Loucy (cell line): ENCODE measurements around the gene PRPF38A.

Experiments used
- H2AFZ ChIP-seq: fragments of 200-600 bp; sonication (generic); 2 replicates; pipeline ENCODE4 v1.6.0; 2016; ENCODE audit warnings: antibody characterized with exemption, mild to moderate bottlenecking, low read length, moderate library complexity
- H3F3A ChIP-seq: fragments of 200-600 bp; 2 replicates; pipeline ENCODE4 v1.6.0; 2016; ENCODE audit warnings: antibody characterized with exemption, low read depth, mild to moderate bottlenecking
- H3K27me3 ChIP-seq: fragments of 200-600 bp; sonication (generic); 2 replicates; pipeline ENCODE4 v1.6.1; 2014; ENCODE audit warnings: low read length, mild to moderate bottlenecking; ENCODE audit not compliant: insufficient read depth, poor library complexity, severe bottlenecking
- H3K36me3 ChIP-seq: fragments of 200-600 bp; sonication (generic); 2 replicates; pipeline ENCODE4 v1.6.1; 2016; ENCODE audit warnings: low read length; ENCODE audit not compliant: insufficient read depth
- H3K4me1 ChIP-seq: fragments of 200-600 bp; sonication (generic); 2 replicates; pipeline ENCODE4 v1.5.1; 2014; ENCODE audit warnings: low read length, mild to moderate bottlenecking; ENCODE audit not compliant: insufficient read depth, poor library complexity, severe bottlenecking
- H3K4me2 ChIP-seq: fragments of 200-600 bp; sonication (generic); 2 replicates; pipeline ENCODE4 v1.6.0; 2014; ENCODE audit warnings: antibody characterized with exemption, low read length, low read depth, mild to moderate bottlenecking; ENCODE audit not compliant: poor library complexity, severe bottlenecking
- H3K4me3 ChIP-seq: fragments of 200-600 bp; sonication (generic); 2 replicates; pipeline ENCODE4 v1.5.1; 2014; ENCODE audit warnings: low read length, mild to moderate bottlenecking, mixed read lengths; ENCODE audit not compliant: poor library complexity, severe bottlenecking
- H3K79me2 ChIP-seq: fragments of 200-600 bp; sonication (generic); 2 replicates; pipeline ENCODE4 v1.6.1; 2014; ENCODE audit warnings: low read length; ENCODE audit not compliant: insufficient read depth
- H3K9ac ChIP-seq: fragments of 200-600 bp; sonication (generic); 2 replicates; pipeline ENCODE4 v1.6.0; 2014; ENCODE audit warnings: mild to moderate bottlenecking, low read depth, low read length, moderate library complexity; ENCODE audit not compliant: poor library complexity, severe bottlenecking
- H3K9me2 ChIP-seq: fragments of 200-600 bp; sonication (generic); replicated peaks from 2 replicates; pipeline ENCODE4 v1.6.1; 2016; ENCODE audit warnings: low read depth, low read length, mixed read lengths
- H3K9me3 ChIP-seq: fragments of 200-600 bp; sonication (generic); 2 replicates; pipeline ENCODE4 v1.6.1; 2014; ENCODE audit warnings: mild to moderate bottlenecking, antibody characterized with exemption, low read length, low read depth; ENCODE audit not compliant: insufficient read depth
- H4K20me1 ChIP-seq: fragments of 200-600 bp; sonication (generic); 2 replicates; pipeline ENCODE4 v1.6.0; 2014; ENCODE audit warnings: antibody characterized with exemption, low read length, mild to moderate bottlenecking; ENCODE audit not compliant: insufficient read depth, poor library complexity, severe bottlenecking
- EZH2phosphoT487 ChIP-seq: fragments of 200-600 bp; IDR thresholded peaks from 2 replicates; pipeline ENCODE4 v1.6.1; 2018; ENCODE audit warnings: antibody characterized with exemption, mild to moderate bottlenecking, moderate library complexity, borderline replicate concordance
- TF ChIP-seq, protein P1 (sequence below): fragments of 200-600 bp; sonication (generic); conservative IDR thresholded peaks from 2 replicates; pipeline ENCODE4 v1.5.1; 2014; ENCODE audit warnings: mild to moderate bottlenecking, antibody characterized with exemption, low read length

PRPF38A gene, protein sequence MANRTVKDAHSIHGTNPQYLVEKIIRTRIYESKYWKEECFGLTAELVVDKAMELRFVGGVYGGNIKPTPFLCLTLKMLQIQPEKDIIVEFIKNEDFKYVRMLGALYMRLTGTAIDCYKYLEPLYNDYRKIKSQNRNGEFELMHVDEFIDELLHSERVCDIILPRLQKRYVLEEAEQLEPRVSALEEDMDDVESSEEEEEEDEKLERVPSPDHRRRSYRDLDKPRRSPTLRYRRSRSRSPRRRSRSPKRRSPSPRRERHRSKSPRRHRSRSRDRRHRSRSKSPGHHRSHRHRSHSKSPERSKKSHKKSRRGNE

DNA sequence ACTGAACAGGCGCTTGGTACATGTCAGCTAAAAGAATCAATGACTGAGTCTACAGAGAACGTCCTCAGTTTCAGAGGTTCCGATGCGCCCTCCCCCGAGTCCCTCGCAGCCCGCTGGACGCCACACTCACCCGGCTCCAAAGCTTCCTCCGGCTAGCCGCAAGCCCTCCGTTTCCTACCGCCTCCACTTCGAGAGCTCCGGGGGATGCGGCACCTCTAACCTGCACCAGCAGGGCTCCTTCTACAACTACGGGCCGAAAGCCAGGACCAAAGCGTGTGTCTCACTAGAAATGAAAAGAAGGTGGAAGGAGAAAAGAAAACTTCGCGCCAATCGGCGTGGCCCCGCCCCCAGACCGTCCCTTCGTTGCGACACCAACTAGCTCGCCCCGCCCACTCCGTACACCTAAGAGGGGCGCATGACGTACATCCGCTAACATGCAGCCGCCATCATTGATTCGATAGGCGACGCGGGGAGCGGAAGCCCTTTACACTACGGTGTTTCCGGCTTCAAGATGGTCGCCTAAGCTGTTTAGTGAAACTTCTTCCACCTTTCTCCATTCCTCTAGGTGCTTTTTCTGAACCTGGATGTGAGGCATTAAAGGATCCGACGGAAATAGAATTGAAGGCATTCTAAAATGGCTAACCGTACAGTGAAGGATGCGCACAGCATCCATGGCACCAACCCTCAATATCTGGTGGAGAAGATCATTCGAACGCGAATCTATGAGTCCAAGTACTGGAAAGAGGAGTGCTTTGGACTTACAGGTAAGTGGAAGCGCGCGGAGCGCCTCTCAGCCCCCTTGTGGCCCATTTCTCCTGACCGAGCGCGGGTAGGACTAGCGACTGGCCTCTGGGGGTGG is at the start of gene PRPF38A, which contains the start of gene ORC1:
PRPF38A (plus strand) TSS at position 487 of the 859 bp plus-strand sequence; CDS start at position 635, 148 bp downstream.
ORC1 (minus strand) TSS at position 308 of the 859 bp plus-strand sequence. CDS start 2,200 bp downstream, outside the sequence.
- no peak for TF ChIP-seq EZH2phosphoT487
- TF ChIP-seq, protein P1, sequence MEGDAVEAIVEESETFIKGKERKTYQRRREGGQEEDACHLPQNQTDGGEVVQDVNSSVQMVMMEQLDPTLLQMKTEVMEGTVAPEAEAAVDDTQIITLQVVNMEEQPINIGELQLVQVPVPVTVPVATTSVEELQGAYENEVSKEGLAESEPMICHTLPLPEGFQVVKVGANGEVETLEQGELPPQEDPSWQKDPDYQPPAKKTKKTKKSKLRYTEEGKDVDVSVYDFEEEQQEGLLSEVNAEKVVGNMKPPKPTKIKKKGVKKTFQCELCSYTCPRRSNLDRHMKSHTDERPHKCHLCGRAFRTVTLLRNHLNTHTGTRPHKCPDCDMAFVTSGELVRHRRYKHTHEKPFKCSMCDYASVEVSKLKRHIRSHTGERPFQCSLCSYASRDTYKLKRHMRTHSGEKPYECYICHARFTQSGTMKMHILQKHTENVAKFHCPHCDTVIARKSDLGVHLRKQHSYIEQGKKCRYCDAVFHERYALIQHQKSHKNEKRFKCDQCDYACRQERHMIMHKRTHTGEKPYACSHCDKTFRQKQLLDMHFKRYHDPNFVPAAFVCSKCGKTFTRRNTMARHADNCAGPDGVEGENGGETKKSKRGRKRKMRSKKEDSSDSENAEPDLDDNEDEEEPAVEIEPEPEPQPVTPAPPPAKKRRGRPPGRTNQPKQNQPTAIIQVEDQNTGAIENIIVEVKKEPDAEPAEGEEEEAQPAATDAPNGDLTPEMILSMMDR = peak; percentile 82
- peak within 1 kb of the TSS; percentile 89 for H3K9ac ChIP-seq
- peaks cover 29% of the 10 kb centered on the region; the same call in 1 of the 2 replicates for H3K36me3 ChIP-seq
- H2AFZ ChIP-seq = peak within 1 kb of the TSS; percentile 89
- H3K79me2 ChIP-seq = peaks cover 92% of the 10 kb centered on the region
- H3K4me1 ChIP-seq = peaks cover 49% of the 10 kb centered on the region
- H4K20me1 ChIP-seq = peaks cover 40% of the 10 kb centered on the region
- no peaks in the 10 kb centered on the region for H3K9me3 ChIP-seq
- H3K4me3 ChIP-seq = peak within 1 kb of the TSS; percentile 86
- peak within 1 kb of the TSS; percentile 90 for H3K4me2 ChIP-seq
- no peaks in the 10 kb centered on the region for H3F3A ChIP-seq
- H3K9me2 ChIP-seq = no peaks in the 10 kb centered on the region
- no peaks in the 10 kb centered on the region for H3K27me3 ChIP-seq

DNA sequence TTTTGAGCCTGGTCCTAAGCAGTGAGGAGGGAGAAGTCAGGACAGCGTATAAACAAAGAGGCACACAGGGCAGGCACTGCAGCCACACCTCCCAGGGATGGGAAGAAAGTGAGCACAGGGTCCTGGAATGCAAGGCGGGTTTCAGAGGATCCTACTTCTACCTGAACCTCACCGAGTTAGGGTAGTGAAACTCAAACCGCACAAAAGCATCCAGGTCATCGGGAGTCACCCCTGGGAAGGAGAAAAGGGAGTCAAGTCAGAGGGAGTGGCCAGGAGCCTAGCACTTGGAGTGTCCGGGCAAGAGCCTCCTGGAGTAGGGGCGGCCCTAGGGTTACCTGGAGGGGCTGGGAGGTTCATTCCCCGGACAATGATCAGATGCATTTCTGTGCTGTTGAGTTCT is 49.0 kb upstream of the PRPF38A start:
- Histone ChIP-seq H3K4me1 (no peaks in the 10 kb centered on the region), H3K4me2 (no peak overlapping the region), H2AFZ (no peak overlapping the region), H3K9me3 (no peaks in the 10 kb centered on the region), H3K27me3 (no peaks in the 10 kb centered on the region), H3K79me2 (no peaks in the 10 kb centered on the region), H3K36me3 (peaks cover 68% of the 10 kb centered on the region; the same call in 1 of the 2 replicates), H3K9me2 (no peaks in the 10 kb centered on the region), H4K20me1 (no peaks in the 10 kb centered on the region), H3K4me3 (no peak overlapping the region), H3K9ac (no peak overlapping the region), H3F3A (no peaks in the 10 kb centered on the region)
- TF ChIP-seq EZH2phosphoT487 = no peak
- TF ChIP-seq, protein P1 = no peak

DNA sequence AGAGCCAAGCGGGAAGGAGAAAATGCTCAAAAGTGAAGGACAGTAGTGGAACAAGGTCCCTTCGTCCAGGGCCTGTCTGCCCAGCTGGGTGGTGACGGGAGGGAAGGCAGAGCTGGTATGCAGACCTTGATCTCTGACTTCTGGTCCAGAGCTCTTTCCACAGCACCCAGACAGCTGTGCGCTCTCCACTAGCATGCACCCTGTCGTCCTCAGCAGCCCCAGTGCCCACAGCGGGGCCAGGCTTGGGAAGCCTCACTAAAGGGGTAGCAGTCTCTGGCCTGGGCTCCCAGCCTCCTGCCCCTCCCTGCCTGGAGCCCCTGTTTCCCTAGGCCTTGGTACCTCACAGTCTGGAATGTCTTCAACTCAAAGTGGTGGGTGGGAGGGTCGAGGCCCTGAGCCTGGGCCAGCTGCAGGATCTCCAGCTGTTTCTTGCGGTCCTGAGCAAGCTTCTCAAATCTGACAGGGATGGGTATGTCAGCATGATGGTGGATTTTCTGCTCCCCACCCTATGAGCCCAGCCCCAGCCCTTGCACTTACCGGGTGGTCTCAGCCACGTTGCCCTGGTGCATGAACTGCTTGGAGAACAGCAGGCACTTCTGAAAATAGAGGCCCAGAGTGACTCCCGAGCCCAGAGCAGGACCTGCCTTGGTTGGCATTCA is 48.4 kb upstream of the PRPF38A start:
- H4K20me1 ChIP-seq = no peaks in the 10 kb centered on the region
- no peaks in the 10 kb centered on the region for H3K9me3 ChIP-seq
- no peak overlapping the region for H2AFZ ChIP-seq
- no peak overlapping the region for H3K4me3 ChIP-seq
- H3K36me3 ChIP-seq = peaks cover 74% of the 10 kb centered on the region; the same call in 1 of the 2 replicates
- no peak overlapping the region for H3K4me2 ChIP-seq
- no peak overlapping the region for H3K9ac ChIP-seq
- H3K9me2 ChIP-seq = no peaks in the 10 kb centered on the region
- H3K27me3 ChIP-seq = no peaks in the 10 kb centered on the region
- no peaks in the 10 kb centered on the region for H3K79me2 ChIP-seq
- H3K4me1 ChIP-seq = no peaks in the 10 kb centered on the region
- TF ChIP-seq EZH2phosphoT487 = no peak
- TF ChIP-seq, protein P1 = no peak
- no peaks in the 10 kb centered on the region for H3F3A ChIP-seq
